Measurements from ENCODE around the gene IL1A. TPM values are rescaled to one million over a fixed set of nuclear protein-coding genes. Genes with fewer than 3 reads are reported as not detected.

The IL1A gene
- total RNA-seq, 1 donor from 2014 or later, result not detected

DNA sequence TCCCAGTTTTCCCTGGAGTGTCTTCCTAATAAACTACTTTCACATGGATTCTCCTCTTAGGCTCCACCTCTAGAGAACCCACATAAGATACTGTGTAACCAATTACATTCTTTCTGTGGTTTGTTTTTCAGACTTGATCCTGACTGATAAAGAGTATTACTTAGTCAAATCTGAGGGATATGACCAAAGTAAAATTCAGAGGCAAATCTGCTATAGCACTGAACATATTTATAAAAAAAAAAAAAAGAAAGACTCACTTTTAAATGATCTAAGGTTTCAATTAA is 33.8 kb downstream of the IL1A start:
- Mint-ChIP-seq H3K36me3 (ENCODE audit: unreplicated experiment) (no peaks in the 10 kb centered on the region), H3K4me3 (ENCODE audit: unreplicated experiment) (no peak overlapping the region), H3K9me3 (ENCODE audit: unreplicated experiment) (no peaks in the 10 kb centered on the region), H3K27me3 (ENCODE audit: unreplicated experiment) (no peaks in the 10 kb centered on the region), H3K4me1 (ENCODE audit: low read depth, unreplicated experiment) (peaks cover 3% of the 10 kb centered on the region), H3K27ac (ENCODE audit: unreplicated experiment) (no peak overlapping the region)
- TF ChIP-seq CTCF (IDR thresholded peaks at IDR 0.05; ENCODE audit: partially characterized antibody, unreplicated experiment), result no peak
- no peak for DNase-seq

DNA sequence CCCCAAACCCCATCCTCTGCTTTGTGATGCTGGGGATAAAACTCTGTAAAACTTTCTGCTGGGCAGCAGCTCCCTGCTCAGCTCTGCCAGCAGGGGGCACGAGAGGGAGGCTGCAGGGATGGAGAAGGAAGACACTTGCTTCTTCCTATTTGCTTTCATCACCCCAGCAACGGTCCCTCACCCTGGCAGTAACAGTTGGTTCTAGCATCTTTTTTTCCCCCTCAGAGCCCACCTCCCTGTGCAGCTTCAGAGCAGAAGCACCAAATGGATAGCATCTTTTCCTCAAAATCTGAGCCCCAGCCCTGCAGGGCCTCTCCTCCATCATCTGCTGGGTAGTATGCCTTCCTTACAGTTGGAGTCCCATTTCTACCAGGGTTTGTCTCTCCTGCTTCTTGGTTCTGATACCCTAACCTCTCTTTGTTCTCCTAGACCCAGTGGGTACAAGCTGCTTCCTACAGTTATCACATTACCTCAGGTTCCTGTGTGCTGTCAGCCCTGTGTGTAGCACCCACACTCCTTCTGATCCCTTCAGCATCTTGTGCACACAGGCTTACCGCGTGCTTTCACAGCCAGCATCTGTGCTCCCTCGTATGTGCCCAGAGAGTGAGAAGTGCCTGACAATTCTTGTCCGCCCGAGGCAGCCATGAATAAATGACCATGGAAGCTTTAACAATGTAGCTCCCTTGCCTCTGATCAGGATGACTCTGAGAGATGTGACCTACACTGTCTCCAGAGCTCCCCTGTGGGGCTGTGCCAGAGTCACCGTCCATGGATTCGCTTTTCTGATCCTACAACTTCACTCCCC is 34.3 kb downstream of the IL1A start:
- peaks cover 3% of the 10 kb centered on the region for H3K4me1 Mint-ChIP-seq (ENCODE audit: low read depth, unreplicated experiment)
- peak overlapping the region; percentile 52 for H3K27ac Mint-ChIP-seq (ENCODE audit: unreplicated experiment)
- no peaks in the 10 kb centered on the region for H3K27me3 Mint-ChIP-seq (ENCODE audit: unreplicated experiment)
- H3K36me3 Mint-ChIP-seq (ENCODE audit: unreplicated experiment), result no peaks in the 10 kb centered on the region
- no peaks in the 10 kb centered on the region for H3K9me3 Mint-ChIP-seq (ENCODE audit: unreplicated experiment)
- DNase-seq, result peak; percentile 92
- TF ChIP-seq CTCF (IDR thresholded peaks at IDR 0.05; ENCODE audit: partially characterized antibody, unreplicated experiment), result peak; percentile 91
- no peak overlapping the region for H3K4me3 Mint-ChIP-seq (ENCODE audit: unreplicated experiment)

GRCh38 chr2:112740527-112740926 is 43.8 kb downstream of the IL1A start:
- no peak for TF ChIP-seq CTCF (IDR thresholded peaks at IDR 0.05; ENCODE audit: partially characterized antibody, unreplicated experiment)
- H3K36me3 Mint-ChIP-seq (ENCODE audit: unreplicated experiment), result no peaks in the 10 kb centered on the region
- DNase-seq, result no peak
- H3K4me3 Mint-ChIP-seq (ENCODE audit: unreplicated experiment), result no peak overlapping the region
- no peaks in the 10 kb centered on the region for H3K27me3 Mint-ChIP-seq (ENCODE audit: unreplicated experiment)
- no peaks in the 10 kb centered on the region for H3K9me3 Mint-ChIP-seq (ENCODE audit: unreplicated experiment)
- no peaks in the 10 kb centered on the region for H3K4me1 Mint-ChIP-seq (ENCODE audit: low read depth, unreplicated experiment)
- H3K27ac Mint-ChIP-seq (ENCODE audit: unreplicated experiment), result no peak overlapping the region

GRCh38 chr2:112737542-112738232 is 46.6 kb downstream of the IL1A start:
- Mint-ChIP-seq H3K27me3 (ENCODE audit: unreplicated experiment) (no peaks in the 10 kb centered on the region), H3K4me3 (ENCODE audit: unreplicated experiment) (no peak overlapping the region), H3K4me1 (ENCODE audit: low read depth, unreplicated experiment) (no peaks in the 10 kb centered on the region), H3K36me3 (ENCODE audit: unreplicated experiment) (no peaks in the 10 kb centered on the region), H3K27ac (ENCODE audit: unreplicated experiment) (no peak overlapping the region), H3K9me3 (ENCODE audit: unreplicated experiment) (no peaks in the 10 kb centered on the region)
- no peak for DNase-seq
- TF ChIP-seq CTCF (IDR thresholded peaks at IDR 0.05; ENCODE audit: partially characterized antibody, unreplicated experiment), result no peak

DNA sequence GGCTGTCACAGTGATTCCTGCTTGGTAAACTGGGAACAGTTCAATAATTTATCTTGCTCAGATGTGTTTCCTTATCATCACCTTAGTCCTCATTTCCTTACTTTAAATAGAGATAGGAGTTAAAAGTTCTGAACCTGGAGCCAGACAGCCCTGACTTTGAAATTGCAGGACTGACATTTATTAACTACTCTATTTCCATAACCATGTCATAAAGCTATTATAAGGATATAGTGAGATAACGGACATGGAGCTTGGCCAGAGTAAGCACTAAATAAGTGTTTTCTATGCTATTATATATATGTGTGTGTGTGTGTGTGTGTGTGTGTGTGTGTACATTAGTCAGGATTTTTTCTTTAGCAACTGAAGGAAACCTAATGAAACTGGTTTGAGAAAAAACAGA is 50.4 kb downstream of the IL1A start:
- Mint-ChIP-seq H3K9me3 (ENCODE audit: unreplicated experiment) (no peaks in the 10 kb centered on the region), H3K4me3 (ENCODE audit: unreplicated experiment) (no peak overlapping the region), H3K27me3 (ENCODE audit: unreplicated experiment) (no peaks in the 10 kb centered on the region), H3K27ac (ENCODE audit: unreplicated experiment) (no peak overlapping the region), H3K4me1 (ENCODE audit: low read depth, unreplicated experiment) (no peaks in the 10 kb centered on the region), H3K36me3 (ENCODE audit: unreplicated experiment) (no peaks in the 10 kb centered on the region)
- DNase-seq, result no peak
- no peak for TF ChIP-seq CTCF (IDR thresholded peaks at IDR 0.05; ENCODE audit: partially characterized antibody, unreplicated experiment)
